ENCODE measurements around the gene MRPL27. TPM values are rescaled to one million over a fixed set of nuclear protein-coding genes. Genes with fewer than 3 reads are reported as not detected.

MRPL27 gene
- total RNA-seq, 4 donors from 2014 or later, result 14.0 to 72.8 (median 64.4) TPM

- Histone ChIP-seq H3K9me3 (no peaks in the 10 kb centered on the region), H3K4me1 (no peaks in the 10 kb centered on the region), H3K27me3 (no peaks in the 10 kb centered on the region), H3K4me3 (no peak overlapping the region), H3K36me3 (peaks cover 0 to 61% (median 0%) of the 10 kb centered on the region in 3 donors), H3K27ac (no peak overlapping the region)
- no peak for DNase-seq
- TF ChIP-seq, protein P1, sequence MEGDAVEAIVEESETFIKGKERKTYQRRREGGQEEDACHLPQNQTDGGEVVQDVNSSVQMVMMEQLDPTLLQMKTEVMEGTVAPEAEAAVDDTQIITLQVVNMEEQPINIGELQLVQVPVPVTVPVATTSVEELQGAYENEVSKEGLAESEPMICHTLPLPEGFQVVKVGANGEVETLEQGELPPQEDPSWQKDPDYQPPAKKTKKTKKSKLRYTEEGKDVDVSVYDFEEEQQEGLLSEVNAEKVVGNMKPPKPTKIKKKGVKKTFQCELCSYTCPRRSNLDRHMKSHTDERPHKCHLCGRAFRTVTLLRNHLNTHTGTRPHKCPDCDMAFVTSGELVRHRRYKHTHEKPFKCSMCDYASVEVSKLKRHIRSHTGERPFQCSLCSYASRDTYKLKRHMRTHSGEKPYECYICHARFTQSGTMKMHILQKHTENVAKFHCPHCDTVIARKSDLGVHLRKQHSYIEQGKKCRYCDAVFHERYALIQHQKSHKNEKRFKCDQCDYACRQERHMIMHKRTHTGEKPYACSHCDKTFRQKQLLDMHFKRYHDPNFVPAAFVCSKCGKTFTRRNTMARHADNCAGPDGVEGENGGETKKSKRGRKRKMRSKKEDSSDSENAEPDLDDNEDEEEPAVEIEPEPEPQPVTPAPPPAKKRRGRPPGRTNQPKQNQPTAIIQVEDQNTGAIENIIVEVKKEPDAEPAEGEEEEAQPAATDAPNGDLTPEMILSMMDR (IDR thresholded peaks at IDR 0.05), result no peak
- no peak for TF ChIP-seq POLR2A (IDR thresholded peaks at IDR 0.05)
These were observed 19.3 kb downstream of the MRPL27 start for GRCh38 chr17:50353600-50354195.

GRCh38 chr17:50352693-50353599 is 20.0 kb downstream of the MRPL27 start:
- Histone ChIP-seq H3K27me3 (no peaks in the 10 kb centered on the region), H3K4me3 (no peak overlapping the region), H3K4me1 (no peaks in the 10 kb centered on the region), H3K27ac (no peak overlapping the region), H3K36me3 (peaks cover 0 to 53% (median 0%) of the 10 kb centered on the region in 3 donors), H3K9me3 (no peaks in the 10 kb centered on the region)
- peak in 1 of 3 donors; percentile 42 for DNase-seq
- TF ChIP-seq, protein P1 (IDR thresholded peaks at IDR 0.05), result no peak
- TF ChIP-seq POLR2A (IDR thresholded peaks at IDR 0.05), result no peak

- H3K4me1 ChIP-seq, result peaks cover 0 to 8% (median 2%) of the 10 kb centered on the region in 4 donors
- H3K27ac ChIP-seq, result no peak overlapping the region
- TF ChIP-seq, protein P1 (IDR thresholded peaks at IDR 0.05), result no peak
- no peak for TF ChIP-seq POLR2A (IDR thresholded peaks at IDR 0.05)
- no peaks in the 10 kb centered on the region for H3K27me3 ChIP-seq
- no peak overlapping the region for H3K4me3 ChIP-seq
- no peaks in the 10 kb centered on the region for H3K9me3 ChIP-seq
- DNase-seq, result peak in 1 of 3 donors; percentile 44
- peaks cover 0 to 46% (median 0%) of the 10 kb centered on the region in 3 donors for H3K36me3 ChIP-seq
These were observed 20.8 kb downstream of the MRPL27 start for GRCh38 chr17:50352072-50352692.

DNA sequence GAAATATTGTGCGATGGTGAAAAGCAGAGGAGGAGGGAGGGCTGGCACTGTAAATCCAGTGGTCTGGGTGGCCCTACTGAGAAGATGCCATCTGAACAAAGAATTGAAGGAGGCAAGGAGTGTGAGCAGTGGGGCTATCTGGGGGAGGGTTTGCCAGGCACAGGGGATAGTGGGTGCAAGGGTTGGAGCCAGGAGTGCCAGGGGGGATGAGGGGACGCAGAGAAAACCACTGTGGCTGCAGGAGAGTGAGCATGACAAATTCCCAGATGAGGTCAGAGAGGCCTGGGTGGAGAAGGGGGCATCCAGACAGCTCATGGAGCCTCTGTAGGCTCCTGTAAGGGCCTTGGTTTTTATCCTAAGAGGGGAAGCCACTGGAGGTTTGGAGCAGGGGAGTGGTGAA is 22.3 kb downstream of the MRPL27 start:
- Histone ChIP-seq H3K9me3 (no peaks in the 10 kb centered on the region), H3K4me1 (peaks cover 0 to 13% (median 8%) of the 10 kb centered on the region in 4 donors), H3K27me3 (no peaks in the 10 kb centered on the region), H3K4me3 (no peak overlapping the region), H3K27ac (no peak overlapping the region), H3K36me3 (peaks cover 0 to 31% (median 0%) of the 10 kb centered on the region in 3 donors)
- DNase-seq, result peak in 1 of 3 donors; percentile 28
- TF ChIP-seq, protein P1 (IDR thresholded peaks at IDR 0.05), result no peak
- TF ChIP-seq POLR2A (IDR thresholded peaks at IDR 0.05), result no peak

DNA sequence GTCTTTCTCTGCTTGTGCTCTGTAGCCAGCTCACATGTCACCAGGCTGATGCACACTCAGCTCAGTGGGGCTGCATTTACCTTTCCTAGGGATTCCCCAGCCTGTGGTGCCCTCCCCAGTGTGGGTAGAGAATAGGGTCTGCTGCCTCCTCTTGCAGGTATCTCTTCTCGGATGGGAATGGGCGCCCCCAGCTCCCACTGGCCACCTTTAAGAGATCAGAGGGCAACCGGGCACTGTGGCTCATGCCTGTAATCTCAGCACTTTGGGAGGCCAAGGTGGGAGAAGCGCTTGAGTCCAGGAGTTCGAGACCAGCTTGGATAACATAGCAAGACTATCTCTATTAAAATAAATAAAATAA is 23.8 kb downstream of the MRPL27 start:
- no peak for TF ChIP-seq POLR2A (IDR thresholded peaks at IDR 0.05)
- TF ChIP-seq, protein P1 (IDR thresholded peaks at IDR 0.05), result no peak
- no peaks in the 10 kb centered on the region for H3K27me3 ChIP-seq
- peaks cover 0 to 16% (median 0%) of the 10 kb centered on the region in 3 donors for H3K36me3 ChIP-seq
- peaks cover 0 to 19% (median 8%) of the 10 kb centered on the region in 4 donors for H3K4me1 ChIP-seq
- no peaks in the 10 kb centered on the region for H3K9me3 ChIP-seq
- no peak for DNase-seq
- H3K4me3 ChIP-seq, result no peak overlapping the region
- no peak overlapping the region for H3K27ac ChIP-seq

Data from Peyer's patch (tissue), 4 donors.